ENCODE results near the gene PIGB.

Gene PIGB

GRCh38 chr15:55343168-55343567, 24.1 kb downstream of the PIGB start:
- H3K4me3 ChIP-seq (ENCODE audit: low read depth, low read length) = no peak overlapping the region
- TF ChIP-seq CTCF (IDR thresholded peaks at IDR 0.05; ENCODE audit: low read depth, low read length) = no peak

GRCh38 chr15:55344206-55344605, 25.2 kb downstream of the PIGB start:
- TF ChIP-seq CTCF (IDR thresholded peaks at IDR 0.05; ENCODE audit: low read depth, low read length) = no peak
- no peak overlapping the region for H3K4me3 ChIP-seq (ENCODE audit: low read depth, low read length)

GRCh38 chr15:55348281-55348778, 29.3 kb downstream of the PIGB start:
- no peak overlapping the region for H3K4me3 ChIP-seq (ENCODE audit: low read depth, low read length)
- TF ChIP-seq CTCF (IDR thresholded peaks at IDR 0.05; ENCODE audit: low read depth, low read length) = no peak

- H3K4me3 ChIP-seq (ENCODE audit: low read depth, low read length) = no peak overlapping the region
- no peak for TF ChIP-seq CTCF (IDR thresholded peaks at IDR 0.05; ENCODE audit: low read depth, low read length)
These were observed 30.3 kb downstream of the PIGB start for GRCh38 chr15:55349282-55349681.

- H3K4me3 ChIP-seq (ENCODE audit: low read depth, low read length) = no peak overlapping the region
- no peak for TF ChIP-seq CTCF (IDR thresholded peaks at IDR 0.05; ENCODE audit: low read depth, low read length)
These were observed 34.0 kb downstream of the PIGB start for GRCh38 chr15:55353025-55353424.

- no peak overlapping the region for H3K4me3 ChIP-seq (ENCODE audit: low read depth, low read length)
- TF ChIP-seq CTCF (IDR thresholded peaks at IDR 0.05; ENCODE audit: low read depth, low read length) = no peak
These were observed 38.1 kb downstream of the PIGB start for GRCh38 chr15:55356985-55357585.

- no peak for TF ChIP-seq CTCF (IDR thresholded peaks at IDR 0.05; ENCODE audit: low read depth, low read length)
- H3K4me3 ChIP-seq (ENCODE audit: low read depth, low read length) = no peak overlapping the region
These were observed 38.8 kb downstream of the PIGB start for GRCh38 chr15:55357774-55358173.

Data from WI38 (cell line).